B cell (primary cell): Measurements from ENCODE around the gene TRPM7. TPM values are rescaled to one million over a fixed set of nuclear protein-coding genes. Genes with fewer than 3 reads are reported as not detected.

Experiments
- ATAC-seq: fragments of 200-7000 bp; cut with Tn5 transposase; one replicate; pipeline ENCODE4 v1.10.0; 2021; ENCODE audit warnings: low read depth, mild to moderate bottlenecking, moderate number of reproducible peaks, moderate library complexity
- CTCF ChIA-PET: fragments of 350-600 bp; sonication (Branson Sonifier 250); formaldehyde crosslinking; loops from one replicate; lab custom pipeline; 2021; ENCODE audit warnings: antibody characterized with exemption, inconsistent platforms; lab: Charles Lee
- POLR2A ChIA-PET: fragments of 350-600 bp; sonication (Branson Sonifier 250); formaldehyde crosslinking; loops from one replicate; lab custom pipeline; 2021; ENCODE audit warnings: antibody characterized with exemption; lab: Charles Lee
- DNase-seq: peaks from one replicate; pipeline ENCODE4 v3.0.0; 2013
- H2AFZ ChIP-seq: 2 replicates; pipeline ENCODE4 v1.6.1; 2012; ENCODE audit warnings: mild to moderate bottlenecking, low read depth, low read length; ENCODE audit not compliant: insufficient read depth, poor library complexity, severe bottlenecking
- H3K27ac ChIP-seq, 2 donors: 1 replicate in 1 of 2; 2 replicates in 1 of 2; pipeline ENCODE4 v1.5.1; 2012 to 2013; ENCODE audit warnings: low read length in 2 of 2, mild to moderate bottlenecking in 2 of 2, moderate library complexity in 1 of 2
- H3K27me3 ChIP-seq, 4 experiments: fragments of 200-600 bp in 1 of 4; sonication (generic) in 1 of 4; replicated peaks in 1 of 4; 1 replicate in 2 of 4; 2 replicates in 2 of 4; pipeline versions ENCODE4 v1.6.1 to v1.7.0; 2013 to 2016; ENCODE audit warnings: low read length in 3 of 4, mild to moderate bottlenecking in 2 of 4, mixed read lengths in 1 of 4, moderate library complexity in 1 of 4; ENCODE audit not compliant: insufficient read depth in 4 of 4, control insufficient read depth in 3 of 4; ENCODE audit errors: control extremely low read depth in 1 of 4
- H3K36me3 ChIP-seq, 2 experiments: replicated peaks in 1 of 2; 1 replicate in 1 of 2; 2 replicates in 1 of 2; pipeline versions ENCODE4 v1.6.1 to v1.7.1; 2013; ENCODE audit warnings: low read length in 1 of 2; ENCODE audit not compliant: insufficient read depth in 2 of 2, control insufficient read depth in 1 of 2; ENCODE audit errors: control extremely low read depth in 1 of 2, extremely low read depth in 1 of 2
- H3K4me1 ChIP-seq, 2 donors: fragments of 200-600 bp in 1 of 2; sonication (generic) in 1 of 2; 1 replicate in 1 of 2; 2 replicates in 1 of 2; pipeline versions ENCODE4 v1.5.1 to v1.6.1; 2013 to 2017; ENCODE audit warnings: low read length in 2 of 2; ENCODE audit not compliant: control insufficient read depth in 2 of 2, insufficient read depth in 2 of 2
- H3K4me2 ChIP-seq: replicated peaks from 2 replicates; pipeline ENCODE3; 2012; ENCODE audit warnings: mild to moderate bottlenecking, low read depth, low read length; ENCODE audit not compliant: poor library complexity, severe bottlenecking
- H3K4me3 ChIP-seq, 5 experiments: fragments of 200-600 bp in 1 of 5; sonication (generic) in 1 of 5; 1 replicate in 3 of 5; 2 replicates in 2 of 5; pipeline versions ENCODE4 v1.5.1 to v1.7.0; 2011 to 2016; ENCODE audit warnings: low read length in 4 of 5, mild to moderate bottlenecking in 4 of 5, low read depth in 2 of 5, control low read depth in 1 of 5, moderate library complexity in 1 of 5; ENCODE audit not compliant: insufficient read depth in 1 of 5; ENCODE audit errors: control extremely low read depth in 1 of 5, extremely low read depth in 1 of 5
- H3K79me2 ChIP-seq: fragments of 200-600 bp; sonication (generic); one replicate; pipeline ENCODE4 v1.6.0; 2016; ENCODE audit warnings: low read length; ENCODE audit not compliant: control insufficient read depth, insufficient read depth
- H3K9ac ChIP-seq: fragments of 200-600 bp; sonication (generic); 2 replicates; pipeline ENCODE4 v1.6.1; 2017; ENCODE audit warnings: mild to moderate bottlenecking, low read length, moderate library complexity
- H3K9me3 ChIP-seq, 3 donors: one replicate each; pipeline versions ENCODE4 v1.6.1 to v1.7.1; 2013; ENCODE audit warnings: low read length in 2 of 3; ENCODE audit not compliant: control insufficient read depth in 2 of 3, insufficient read depth in 1 of 3; ENCODE audit errors: control extremely low read depth in 1 of 3
- H4K20me1 ChIP-seq: 2 replicates; pipeline ENCODE4 v1.6.0; 2012; ENCODE audit warnings: mild to moderate bottlenecking, low read length; ENCODE audit not compliant: insufficient read depth, control insufficient read depth, poor library complexity, severe bottlenecking
- H3K27ac Mint-ChIP-seq: one replicate; pipeline ENCODE4 v1.8.0; 2021; ENCODE audit warnings: mixed read lengths
- H3K27me3 Mint-ChIP-seq: one replicate; pipeline ENCODE4 v1.8.0; 2021; ENCODE audit warnings: mixed read lengths
- H3K4me1 Mint-ChIP-seq: one replicate; pipeline ENCODE4 v1.8.0; 2021; ENCODE audit warnings: mixed read lengths
- H3K4me3 Mint-ChIP-seq: one replicate; pipeline ENCODE4 v1.8.0; 2021; ENCODE audit warnings: mixed read lengths
- H3K9me3 Mint-ChIP-seq: one replicate; pipeline ENCODE4 v1.8.0; 2022; ENCODE audit warnings: mixed read lengths; ENCODE audit not compliant: insufficient read depth
- CTCF ChIP-seq: fragments of 200-600 bp; IDR thresholded peaks from one replicate; pipeline ENCODE4 v1.8.0; 2022; ENCODE audit warnings: antibody characterized with exemption, mild to moderate bottlenecking
- EZH2 ChIP-seq: IDR thresholded peaks from 2 replicates; pipeline ENCODE4 v1.6.1; 2012; ENCODE audit warnings: borderline replicate concordance, low read depth, mild to moderate bottlenecking, moderate library complexity, low read length; ENCODE audit not compliant: insufficient read depth, poor library complexity, severe bottlenecking
- WGBS: methylation state at CpG from one replicate; pipeline ENCODE4 v1.1.5; 2013; ENCODE audit warnings: missing lambda C conversion rate; ENCODE audit not compliant: insufficient coverage; 5-methylcytosine and 5-hydroxymethylcytosine counted together
- intact Hi-C: fragments of 100-400 bp; cut with micrococcal nuclease; formaldehyde crosslinking; loops from one replicate; pipeline ENCODE4 v1.10.0; 2022
- polyA plus RNA-seq: library from polyadenylated mRNA; depleted of rRNA; stranded (reverse); fragments of >200 nt; gene quantifications from 2 replicates; pipeline ENCODE4 v1.2.3, GENCODE V29; 2012
- total RNA-seq, 2 donors: library from RNA; stranded (reverse); fragments of 120-200 nt in 1 of 2; gene quantifications; 1 replicate in 1 of 2; 2 replicates in 1 of 2; pipeline versions ENCODE4 v1.2.3 to v1.2.4, GENCODE V29; 2013 to 2022

TRPM7 gene
- total and polyA plus RNA-seq, 2 donors (not counting 1 experiment from before 2014, with no cell fraction given) = 12.5 to 77.2 TPM

GRCh38 chr15:50685191-50685975 lies 1.2 kb downstream of the TRPM7 start:
- 60% methylated on average over 17 of the region's 22 CpGs for WGBS
- Histone ChIP-seq H4K20me1 (peaks cover 33% of the 10 kb centered on the region), H3K9ac (peak overlapping the region; percentile 100), H3K4me2 (peak overlapping the region; percentile 89), H3K27ac (peak overlapping the region; percentile 98 to 100), H2AFZ (peak overlapping the region; percentile 97), H3K4me3 (peak overlapping the region; percentile 58 to 100 (median 96)), H3K27me3 (no peaks in the 10 kb centered on the region), H3K9me3 (no peaks in the 10 kb centered on the region), H3K36me3 (peaks cover 2 to 6% of the 10 kb centered on the region in 2 experiments), H3K79me2 (peaks cover 70% of the 10 kb centered on the region), H3K4me1 (peaks cover 19 to 24% of the 10 kb centered on the region in 2 donors)
- Mint-ChIP-seq H3K9me3 (no peaks in the 10 kb centered on the region), H3K4me3 (peak overlapping the region; percentile 100), H3K27me3 (no peaks in the 10 kb centered on the region), H3K4me1 (peaks cover 55% of the 10 kb centered on the region), H3K27ac (peak overlapping the region; percentile 99)
- CTCF ChIA-PET = interaction anchor here (1.1 to 3.1 kb wide), 4 partner anchors 9 to 201 kb away, joined by 3 to 16 read pairs (median 6); no protein-coding TSS in a partner anchor
- no peak for ATAC-seq
- no peak for DNase-seq
- intact Hi-C loops = loop anchor here (10.0 kb wide), 1 partner anchor 1871 kb away; the partner anchor contains the start of gene CEP152
- POLR2A ChIA-PET = interaction anchor here (1.3 kb wide), 1 partner anchor 191 kb away, joined by 3 read pairs; no protein-coding TSS in a partner anchor
- TF ChIP-seq EZH2 (no peak), CTCF (no peak)

- H3K4me3 Mint-ChIP-seq = no peak overlapping the region
- Histone ChIP-seq H3K4me2 (no peak overlapping the region), H3K27ac (no peak overlapping the region)
Observed at GRCh38 chr15:50681467-50681866, 5.1 kb downstream of the TRPM7 start.

More at GRCh38 chr15:50681467-50681866, 5.1 kb downstream of the TRPM7 start:
- H2AFZ ChIP-seq = no peak overlapping the region
- H3K36me3 ChIP-seq = peaks cover 4 to 6% of the 10 kb centered on the region in 2 experiments
- peaks cover 12 to 15% of the 10 kb centered on the region in 2 donors for H3K4me1 ChIP-seq
- H3K9ac ChIP-seq = no peak overlapping the region
- no peak for TF ChIP-seq EZH2
- no peak for TF ChIP-seq CTCF
- peak overlapping the region; percentile 50 for H3K27ac Mint-ChIP-seq
- no peaks in the 10 kb centered on the region for H3K27me3 Mint-ChIP-seq
- no peak overlapping the region for H3K4me3 ChIP-seq
- ChIA-PET POLR2A (no interaction called here), CTCF (interaction anchor here (0.9 to 1.4 kb wide), 3 partner anchors 33 to 205 kb away, joined by 3 to 4 read pairs (median 3); no protein-coding TSS in a partner anchor)
- H3K79me2 ChIP-seq = peaks cover 99% of the 10 kb centered on the region
- H4K20me1 ChIP-seq = peaks cover 59% of the 10 kb centered on the region
- H3K27me3 ChIP-seq = no peaks in the 10 kb centered on the region
- H3K4me1 Mint-ChIP-seq = peaks cover 51% of the 10 kb centered on the region
- no peaks in the 10 kb centered on the region for H3K9me3 Mint-ChIP-seq
- no peak for ATAC-seq
- intact Hi-C loops = loop anchor here (10.0 kb wide), 1 partner anchor 1867 kb away; the partner anchor contains the start of gene CEP152
- no peak for DNase-seq
- no peaks in the 10 kb centered on the region for H3K9me3 ChIP-seq
